IMR-90 (cell line): ENCODE results near the gene PAQR4. TPM values are rescaled to one million over a fixed set of nuclear protein-coding genes. Genes with fewer than 3 reads are reported as not detected.

Source experiments
- ATAC-seq: fragments of 200-7000 bp; cut with Tn5 transposase; 2 replicates; pipeline ENCODE4 v1.9.1; 2020; ENCODE audit warnings: low read depth, mild to moderate bottlenecking, moderate library complexity
- BruUV-seq: library from RNA; stranded (reverse); fragments of 400-500 nt; replicated peaks from 2 replicates; lab custom pipeline; 2021; lab: Mats Ljungman, UMichigan
- CTCF ChIA-PET: fragments of 300-600 bp; formaldehyde crosslinking; extraction: SDS; loops from one replicate; lab custom pipeline; 2021; ENCODE audit warnings: antibody characterized with exemption; lab: Yijun Ruan, JAX
- POLR2A ChIA-PET: fragments of 300-600 bp; sonication (Branson Sonifier 250); formaldehyde crosslinking; loops from one replicate; lab custom pipeline; 2022; ENCODE audit warnings: antibody characterized with exemption; ENCODE audit not compliant: unreplicated experiment; lab: Charles Lee
- DNase-seq: peaks from one replicate; pipeline ENCODE4 v3.0.0; 2013
- H2AFZ ChIP-seq: replicated peaks from 2 replicates; pipeline ENCODE3; 2013; ENCODE audit warnings: low read length, mild to moderate bottlenecking; ENCODE audit not compliant: poor library complexity
- H2AK5ac ChIP-seq: 2 replicates; pipeline ENCODE4 v1.6.1; 2013; ENCODE audit warnings: low read depth, low read length, inconsistent platforms
- H2AK9ac ChIP-seq: replicated peaks from 2 replicates; pipeline ENCODE3; 2013; ENCODE audit warnings: mild to moderate bottlenecking, low read depth, low read length, moderate library complexity; ENCODE audit not compliant: poor library complexity
- H2BK120ac ChIP-seq: 2 replicates; pipeline ENCODE4 v1.6.1; 2013; ENCODE audit warnings: low read depth, low read length, inconsistent platforms
- H2BK15ac ChIP-seq: 3 replicates; pipeline ENCODE4 v1.6.1; 2013; ENCODE audit warnings: low read depth, low read length, inconsistent platforms
- H2BK20ac ChIP-seq: 2 replicates; pipeline ENCODE4 v1.6.1; 2013; ENCODE audit warnings: low read depth, mild to moderate bottlenecking, inconsistent platforms, low read length, moderate library complexity
- H2BK5ac ChIP-seq: 2 replicates; pipeline ENCODE4 v1.6.1; 2013; ENCODE audit warnings: mild to moderate bottlenecking, low read depth, low read length, inconsistent platforms; ENCODE audit not compliant: poor library complexity, severe bottlenecking
- H3K14ac ChIP-seq: replicated peaks from 2 replicates; pipeline ENCODE4 v1.6.1; 2013; ENCODE audit warnings: low read depth, low read length, inconsistent platforms
- H3K18ac ChIP-seq: 2 replicates; pipeline ENCODE4 v1.6.1; 2013; ENCODE audit warnings: low read depth, low read length, control low read depth
- H3K23ac ChIP-seq: 2 replicates; pipeline ENCODE4 v1.6.1; 2013; ENCODE audit warnings: low read depth, low read length, inconsistent platforms
- H3K27ac ChIP-seq: 2 replicates; pipeline ENCODE4 v1.5.1; 2013; ENCODE audit warnings: mild to moderate bottlenecking, control low read depth, low read length; ENCODE audit not compliant: insufficient read depth
- H3K27me3 ChIP-seq: 2 replicates; pipeline ENCODE4 v1.6.1; 2013; ENCODE audit warnings: low read length; ENCODE audit not compliant: control insufficient read depth, insufficient read depth
- H3K36me3 ChIP-seq: 2 replicates; pipeline ENCODE4 v1.6.1; 2013; ENCODE audit warnings: low read length, mixed read lengths; ENCODE audit not compliant: control insufficient read depth, insufficient read depth
- H3K4ac ChIP-seq: 2 replicates; pipeline ENCODE4 v1.6.1; 2013; ENCODE audit warnings: low read depth, low read length, inconsistent platforms
- H3K4me1 ChIP-seq: 2 replicates; pipeline ENCODE4 v1.6.1; 2013; ENCODE audit warnings: low read length, mixed read lengths; ENCODE audit not compliant: control insufficient read depth, insufficient read depth
- H3K4me2 ChIP-seq: 2 replicates; pipeline ENCODE4 v1.6.1; 2013; ENCODE audit warnings: low read depth, mild to moderate bottlenecking, control low read depth, low read length, moderate library complexity
- H3K4me3 ChIP-seq: 2 replicates; pipeline ENCODE4 v1.5.1; 2013; ENCODE audit warnings: low read depth, mild to moderate bottlenecking, control low read depth, low read length, moderate library complexity; ENCODE audit not compliant: insufficient read depth
- H3K56ac ChIP-seq: 2 replicates; pipeline ENCODE4 v1.6.1; 2013; ENCODE audit warnings: low read length, inconsistent platforms; ENCODE audit not compliant: insufficient read depth; ENCODE audit errors: extremely low read depth
- H3K79me1 ChIP-seq, 2 experiments: 2 replicates each; pipeline ENCODE4 v1.6.1; 2013; ENCODE audit warnings: low read length in 2 of 2, inconsistent platforms in 1 of 2, low read depth in 1 of 2
- H3K9ac ChIP-seq: 2 replicates; pipeline ENCODE4 v1.6.1; 2013; ENCODE audit warnings: low read depth, low read length, control low read depth
- H3K9me1 ChIP-seq: 2 replicates; pipeline ENCODE4 v1.6.1; 2013; ENCODE audit warnings: low read length, inconsistent platforms; ENCODE audit not compliant: insufficient read depth
- H3K9me3 ChIP-seq: 2 replicates; pipeline ENCODE4 v1.6.1; 2013; ENCODE audit warnings: low read length; ENCODE audit not compliant: control insufficient read depth, insufficient read depth
- H4K20me1 ChIP-seq: 2 replicates; pipeline ENCODE4 v1.6.1; 2013; ENCODE audit warnings: low read length, inconsistent platforms; ENCODE audit not compliant: insufficient read depth
- H4K5ac ChIP-seq: 2 replicates; pipeline ENCODE4 v1.6.1; 2013; ENCODE audit warnings: mild to moderate bottlenecking, low read depth, low read length, control low read depth
- H4K8ac ChIP-seq, 2 experiments: 2 replicates each; pipeline ENCODE4 v1.6.1; 2013; ENCODE audit warnings: low read depth in 2 of 2, low read length in 2 of 2, control low read depth in 1 of 2, inconsistent platforms in 1 of 2
- H4K91ac ChIP-seq: 2 replicates; pipeline ENCODE4 v1.6.1; 2013; ENCODE audit warnings: low read depth, low read length, inconsistent platforms; ENCODE audit not compliant: insufficient read depth
- BHLHE40 ChIP-seq: fragments of 150-350 bp; IDR thresholded peaks from 2 replicates; pipeline ENCODE4 v1.6.1; 2016; ENCODE audit warnings: mild to moderate bottlenecking, low read depth, low read length
- CHD1 ChIP-seq: IDR thresholded peaks from 2 replicates; pipeline ENCODE4 v1.6.1; 2012; ENCODE audit warnings: low read depth, low read length, improper control_type of control experiment
- FOS ChIP-seq: fragments of 150-350 bp; IDR thresholded peaks from 2 replicates; pipeline ENCODE4 v1.6.1; 2016; ENCODE audit warnings: low read depth, low read length
- MAFK ChIP-seq: IDR thresholded peaks from 2 replicates; pipeline ENCODE4 v1.6.1; 2012; ENCODE audit warnings: low read depth, low read length, improper control_type of control experiment
- NFE2L2 ChIP-seq: fragments of 150-350 bp; IDR thresholded peaks from 2 replicates; pipeline ENCODE4 v1.6.1; 2016; ENCODE audit warnings: low read depth, mild to moderate bottlenecking, low read length
- USF2 ChIP-seq: fragments of 150-350 bp; IDR thresholded peaks from 2 replicates; pipeline ENCODE4 v1.6.1; 2017; ENCODE audit warnings: mild to moderate bottlenecking, antibody characterized with exemption, low read length, low read depth
- WGBS, 2 experiments: methylation state at CpG; one replicate each; pipeline versions ENCODE4 v1.1.5 to v1.1.7; 2013; ENCODE audit warnings: missing lambda C conversion rate in 2 of 2; ENCODE audit not compliant: insufficient read length in 1 of 2; ENCODE audit errors: extremely low coverage in 2 of 2; 5-methylcytosine and 5-hydroxymethylcytosine counted together
- dilution Hi-C: fragments of 300-500 bp; cut with HindIII; formaldehyde crosslinking; loops from one replicate; pipeline ENCODE4 v1.14.3; 2018; ENCODE audit warnings: low sequenced_read_pairs; ENCODE audit not compliant: unreplicated experiment
- in situ Hi-C: fragments of 300-500 bp; cut with MboI; formaldehyde crosslinking; loops from 3 replicates; pipeline ENCODE4 v1.14.3; 2019; ENCODE audit warnings: low sequenced_read_pairs, inconsistent platforms, mixed read lengths
- intact Hi-C: fragments of 100-400 bp; cut with micrococcal nuclease; formaldehyde crosslinking; loops from 2 replicates; pipeline ENCODE4 v1.10.0; 2022
- polyA plus RNA-seq, 3 experiments: library from polyadenylated mRNA; depleted of rRNA; stranded (reverse); fragments of >200 nt; gene quantifications; 2 replicates each; pipeline ENCODE4 v1.2.3, GENCODE V29; 2012; ENCODE audit warnings: low replicate concordance in 1 of 3
- total RNA-seq: library from RNA; depleted of rRNA; stranded (reverse); fragments of >200 nt; gene quantifications from 2 replicates; pipeline ENCODE4 v1.2.3, GENCODE V29; 2012
- TF ChIP-seq, protein P1 (sequence below): fragments of 150-350 bp; IDR thresholded peaks from 2 replicates; pipeline ENCODE4 v1.6.1; 2016; ENCODE audit warnings: low read depth, mild to moderate bottlenecking, low read length, moderate library complexity, borderline replicate concordance
- TF ChIP-seq, protein P2 (sequence below): conservative IDR thresholded peaks from 2 replicates; pipeline ENCODE4 v1.5.1; 2012; ENCODE audit warnings: mild to moderate bottlenecking, low read depth, low read length, improper control_type of control experiment

PAQR4 gene
- total and polyA plus RNA-seq, 2 of the 4 experiments (the other 2 are of a cell fraction) = 2.2 to 10.0 TPM

DNA sequence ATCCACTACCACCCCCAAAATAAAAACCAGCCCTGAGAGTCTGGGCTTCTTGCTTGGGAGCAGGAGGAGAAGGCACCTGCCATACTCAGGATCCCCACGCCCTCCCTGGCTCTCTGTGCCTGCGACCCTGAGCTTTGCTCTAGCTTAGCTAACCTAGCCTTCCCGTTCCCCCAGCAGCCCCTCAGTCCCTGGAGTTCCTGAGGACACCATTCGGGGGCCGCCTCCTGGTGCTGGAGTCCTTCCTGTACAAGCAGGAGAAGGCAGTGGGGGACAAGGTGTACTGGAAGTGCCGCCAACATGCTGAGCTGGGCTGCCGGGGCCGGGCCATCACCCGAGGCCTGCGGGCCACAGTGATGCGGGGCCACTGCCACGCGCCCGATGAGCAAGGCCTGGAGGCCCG lies 38.9 kb upstream of the PAQR4 start:
- intact Hi-C loops = no loop called here
- no peak overlapping the region for H4K5ac ChIP-seq
- ChIA-PET POLR2A (no interaction called here), CTCF (no interaction called here)
- H3K79me1 ChIP-seq = peaks cover 6 to 25% of the 10 kb centered on the region in 2 experiments
- H3K27me3 ChIP-seq = no peaks in the 10 kb centered on the region
- no peak for TF ChIP-seq USF2
- TF ChIP-seq, protein P1, sequence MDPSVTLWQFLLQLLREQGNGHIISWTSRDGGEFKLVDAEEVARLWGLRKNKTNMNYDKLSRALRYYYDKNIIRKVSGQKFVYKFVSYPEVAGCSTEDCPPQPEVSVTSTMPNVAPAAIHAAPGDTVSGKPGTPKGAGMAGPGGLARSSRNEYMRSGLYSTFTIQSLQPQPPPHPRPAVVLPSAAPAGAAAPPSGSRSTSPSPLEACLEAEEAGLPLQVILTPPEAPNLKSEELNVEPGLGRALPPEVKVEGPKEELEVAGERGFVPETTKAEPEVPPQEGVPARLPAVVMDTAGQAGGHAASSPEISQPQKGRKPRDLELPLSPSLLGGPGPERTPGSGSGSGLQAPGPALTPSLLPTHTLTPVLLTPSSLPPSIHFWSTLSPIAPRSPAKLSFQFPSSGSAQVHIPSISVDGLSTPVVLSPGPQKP = no peak
- TF ChIP-seq BHLHE40 = no peak
- TF ChIP-seq NFE2L2 = no peak
- no peak for TF ChIP-seq FOS
- no peak for TF ChIP-seq CHD1
- no peak for TF ChIP-seq MAFK
- TF ChIP-seq, protein P2, sequence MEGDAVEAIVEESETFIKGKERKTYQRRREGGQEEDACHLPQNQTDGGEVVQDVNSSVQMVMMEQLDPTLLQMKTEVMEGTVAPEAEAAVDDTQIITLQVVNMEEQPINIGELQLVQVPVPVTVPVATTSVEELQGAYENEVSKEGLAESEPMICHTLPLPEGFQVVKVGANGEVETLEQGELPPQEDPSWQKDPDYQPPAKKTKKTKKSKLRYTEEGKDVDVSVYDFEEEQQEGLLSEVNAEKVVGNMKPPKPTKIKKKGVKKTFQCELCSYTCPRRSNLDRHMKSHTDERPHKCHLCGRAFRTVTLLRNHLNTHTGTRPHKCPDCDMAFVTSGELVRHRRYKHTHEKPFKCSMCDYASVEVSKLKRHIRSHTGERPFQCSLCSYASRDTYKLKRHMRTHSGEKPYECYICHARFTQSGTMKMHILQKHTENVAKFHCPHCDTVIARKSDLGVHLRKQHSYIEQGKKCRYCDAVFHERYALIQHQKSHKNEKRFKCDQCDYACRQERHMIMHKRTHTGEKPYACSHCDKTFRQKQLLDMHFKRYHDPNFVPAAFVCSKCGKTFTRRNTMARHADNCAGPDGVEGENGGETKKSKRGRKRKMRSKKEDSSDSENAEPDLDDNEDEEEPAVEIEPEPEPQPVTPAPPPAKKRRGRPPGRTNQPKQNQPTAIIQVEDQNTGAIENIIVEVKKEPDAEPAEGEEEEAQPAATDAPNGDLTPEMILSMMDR = no peak
- no peak overlapping the region for H2BK5ac ChIP-seq
- H3K9me1 ChIP-seq = no peaks in the 10 kb centered on the region
- no peak overlapping the region for H2BK20ac ChIP-seq
- DNase-seq = no peak
- in situ Hi-C loops = no loop called here
- no peak overlapping the region for H4K91ac ChIP-seq
- no peaks in the 10 kb centered on the region for H3K4me1 ChIP-seq
- no peak overlapping the region for H2AFZ ChIP-seq
- H2BK120ac ChIP-seq = no peak overlapping the region
- H3K4me3 ChIP-seq = no peak overlapping the region
- BruUV-seq = no TSS peak
- no peak overlapping the region for H3K18ac ChIP-seq
- H3K56ac ChIP-seq = no peak overlapping the region
- no peak overlapping the region for H3K27ac ChIP-seq
- H2AK5ac ChIP-seq = no peak overlapping the region
- H2BK15ac ChIP-seq = no peak overlapping the region
- H3K36me3 ChIP-seq = peaks cover 36% of the 10 kb centered on the region
- 98% methylated on average over 8 of the region's 15 CpGs; no CpG with 5 or more reads in 1 of the 2 experiments for WGBS, 2 experiments
- H3K23ac ChIP-seq = no peak overlapping the region
- no peak for ATAC-seq
- H4K8ac ChIP-seq = no peak overlapping the region
- H3K9ac ChIP-seq = no peak overlapping the region
- no peak overlapping the region for H2AK9ac ChIP-seq
- H3K14ac ChIP-seq = no peak overlapping the region
- H4K20me1 ChIP-seq = no peaks in the 10 kb centered on the region; the same call in 1 of the 2 replicates
- dilution Hi-C loops = no loop called here
- H3K4me2 ChIP-seq = no peak overlapping the region
- no peaks in the 10 kb centered on the region for H3K9me3 ChIP-seq
- H3K4ac ChIP-seq = no peak overlapping the region
